Islet of Langerhans (tissue), 1 donor: ENCODE data around the gene COPB1.
A peak's percentile ranks its signal among the peaks of the same experiment; 100 is the strongest.
"Not testable (repeated sequence)": the region's sequence is repeated elsewhere in the genome, so short reads cannot be mapped to it uniquely, and the experiment has no call there.

Experiments used
- FAIRE-seq: peaks from one replicate; lab custom pipeline; 2011; peaks lifted over from hg19 to GRCh38; lab: Jason Lieb, UNC

Gene COPB1

GRCh38 chr11:14499560-14500180, at the start of gene COPB1:
Gene COPB1, minus strand, starts transcription at chr11:14499811. Its CDS starts 883 bp downstream, at chr11:14498928.
- FAIRE-seq: no peak

DNA sequence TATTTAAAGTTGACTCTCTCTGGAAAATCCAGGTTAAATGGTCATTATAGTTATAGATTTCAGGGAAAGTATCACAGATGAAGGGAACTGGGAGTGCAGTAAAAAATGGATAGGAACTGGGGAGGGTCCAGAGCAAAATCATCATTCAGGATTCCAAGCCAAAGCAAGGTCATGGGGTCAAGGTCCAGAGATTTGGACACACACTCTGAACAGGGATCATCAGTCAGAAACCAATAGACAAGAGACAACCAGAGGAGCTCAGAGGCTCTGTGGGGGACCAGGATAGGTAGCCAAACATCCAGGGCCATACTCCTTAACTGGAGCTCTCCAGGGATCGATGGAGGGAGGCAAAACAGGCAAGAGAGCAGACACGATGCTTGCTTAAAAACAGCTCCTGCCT, 47.8 kb upstream of the COPB1 start:
- no peak for FAIRE-seq

DNA sequence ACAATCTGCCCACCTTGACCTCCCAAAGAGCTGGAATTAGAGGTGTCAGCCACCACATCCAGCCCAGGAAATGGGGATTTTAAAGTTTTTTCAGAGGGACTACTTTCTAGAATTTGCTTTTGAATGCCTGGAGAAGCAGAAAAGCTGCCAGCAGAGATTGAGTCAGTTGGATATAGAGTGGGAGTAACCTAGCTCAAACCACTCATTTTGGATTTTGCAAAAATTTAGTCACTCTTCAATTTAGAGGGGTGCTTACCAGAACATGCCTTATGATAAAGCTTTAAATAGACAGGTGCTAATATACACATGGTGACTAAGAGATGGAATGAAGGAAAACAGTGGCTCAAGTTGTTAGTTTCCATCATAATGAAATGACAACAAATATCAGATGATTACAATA, 47.1 kb upstream of the COPB1 start:
- no peak for FAIRE-seq

GRCh38 chr11:14544611-14545010, 45.0 kb upstream of the COPB1 start:
- FAIRE-seq: no peak

GRCh38 chr11:14543260-14543659, 43.6 kb upstream of the COPB1 start:
- FAIRE-seq: no peak

DNA sequence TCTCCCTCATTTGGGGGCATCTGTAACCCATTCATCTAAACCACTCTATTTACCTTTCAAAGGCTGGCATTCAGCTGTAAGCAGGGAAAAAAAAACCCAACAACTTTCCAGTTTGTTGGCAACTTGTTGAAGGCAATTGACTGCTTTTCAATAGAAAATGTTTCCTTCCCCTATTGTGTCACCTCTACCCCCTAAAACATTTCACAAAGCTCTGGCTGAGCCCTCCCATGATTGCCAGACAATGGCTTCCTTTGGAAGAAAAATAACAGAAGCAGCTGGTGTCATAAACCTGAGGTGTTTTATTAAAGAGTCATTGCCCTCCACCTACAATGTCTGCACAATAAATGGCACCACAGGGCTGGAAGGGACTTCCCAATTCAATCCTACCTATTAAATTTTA, 42.7 kb upstream of the COPB1 start:
- no peak for FAIRE-seq

- no peak for FAIRE-seq
These were observed 41.8 kb upstream of the COPB1 start for GRCh38 chr11:14541192-14541947.

DNA sequence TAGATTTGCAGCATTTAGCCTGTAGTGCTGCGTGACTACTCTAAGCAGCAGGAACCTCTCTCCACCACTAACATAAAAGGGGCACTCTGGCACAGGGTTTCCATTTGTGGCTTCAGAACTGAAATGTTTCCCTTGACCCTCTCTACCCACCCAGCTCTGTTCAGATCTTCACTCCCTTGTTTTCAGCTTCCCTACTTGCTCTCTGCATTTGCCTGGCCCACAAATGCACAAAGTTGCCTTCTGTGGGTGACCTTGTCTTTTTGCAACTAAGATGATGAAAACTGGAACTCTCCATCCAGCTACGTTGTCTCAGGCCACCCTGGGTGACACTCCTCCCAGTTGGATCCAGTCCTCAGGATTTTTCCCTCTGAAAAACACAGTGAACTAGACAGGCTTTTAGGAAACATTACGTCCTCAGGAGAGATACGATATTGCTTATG, 40.4 kb upstream of the COPB1 start:
- no peak for FAIRE-seq

- FAIRE-seq: no peak
These were observed 39.4 kb upstream of the COPB1 start for GRCh38 chr11:14538926-14539554.

GRCh38 chr11:14538271-14538925, 38.8 kb upstream of the COPB1 start:
- no peak for FAIRE-seq

DNA sequence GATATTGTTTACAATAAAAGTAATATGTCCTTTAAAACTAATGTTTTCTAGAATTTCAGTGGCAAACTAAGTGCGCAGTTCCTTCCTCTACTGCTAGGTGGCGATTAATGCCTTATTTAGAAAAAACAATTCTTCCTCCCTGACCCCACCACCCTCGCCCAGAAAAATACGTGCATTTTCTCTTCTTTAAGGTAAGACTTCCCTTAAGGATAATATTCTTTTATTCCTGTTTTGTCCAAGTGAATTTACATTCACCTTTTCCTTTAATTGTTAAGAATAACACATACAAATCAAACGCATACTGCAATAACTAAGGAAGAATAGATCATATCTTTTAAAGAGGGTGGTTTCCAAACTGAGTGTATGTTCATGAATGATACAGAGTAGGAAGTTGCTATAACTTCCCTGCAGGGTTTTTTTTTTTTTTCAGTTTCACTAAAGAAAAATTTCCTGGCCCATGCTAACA, 37.6 kb upstream of the COPB1 start:
- FAIRE-seq: peak; percentile 96

DNA sequence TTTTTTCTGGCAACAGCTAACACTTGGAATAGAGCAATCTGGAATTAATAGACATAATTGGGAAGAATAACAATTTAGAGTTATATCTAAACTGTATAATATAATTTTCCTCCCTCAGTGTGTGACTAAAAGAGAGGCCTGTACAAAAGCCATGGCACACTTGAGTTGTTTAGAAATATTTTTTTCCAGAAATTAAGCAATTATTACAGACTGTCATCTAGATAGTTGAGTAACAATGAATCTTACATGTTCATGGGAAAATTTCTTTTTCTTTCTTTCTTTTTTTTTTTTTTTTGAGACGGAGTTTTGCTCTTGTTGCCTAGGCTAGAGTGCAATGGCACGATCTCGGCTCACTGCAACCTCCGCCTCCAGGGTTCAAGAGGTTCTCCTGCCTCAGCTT, 35.6 kb upstream of the COPB1 start:
- FAIRE-seq: not testable (repeated sequence)

GRCh38 chr11:14529951-14530350, 30.3 kb upstream of the COPB1 start:
- no peak for FAIRE-seq

- no peak for FAIRE-seq
These were observed 29.7 kb upstream of the COPB1 start for GRCh38 chr11:14529321-14529720.

GRCh38 chr11:14522801-14523200, 23.2 kb upstream of the COPB1 start:
- FAIRE-seq: no peak

DNA sequence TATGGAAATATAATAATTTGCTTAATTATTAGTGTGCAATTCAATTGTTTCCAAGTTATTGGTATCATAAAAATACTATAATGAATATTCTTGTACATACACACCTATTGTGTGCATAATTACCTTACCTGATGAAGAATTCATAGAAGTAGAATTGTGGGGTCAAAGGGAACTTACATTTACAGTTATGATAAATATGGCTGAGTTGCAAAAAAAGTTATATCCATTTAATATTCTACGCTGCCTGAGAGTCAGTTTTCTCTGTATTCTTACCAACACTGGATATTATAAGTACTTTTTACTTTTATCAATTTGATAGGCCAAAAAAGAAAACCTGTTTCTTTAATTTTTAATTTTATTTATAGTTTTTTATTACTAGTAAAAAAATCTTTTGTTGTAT, 22.6 kb upstream of the COPB1 start:
- no peak for FAIRE-seq

DNA sequence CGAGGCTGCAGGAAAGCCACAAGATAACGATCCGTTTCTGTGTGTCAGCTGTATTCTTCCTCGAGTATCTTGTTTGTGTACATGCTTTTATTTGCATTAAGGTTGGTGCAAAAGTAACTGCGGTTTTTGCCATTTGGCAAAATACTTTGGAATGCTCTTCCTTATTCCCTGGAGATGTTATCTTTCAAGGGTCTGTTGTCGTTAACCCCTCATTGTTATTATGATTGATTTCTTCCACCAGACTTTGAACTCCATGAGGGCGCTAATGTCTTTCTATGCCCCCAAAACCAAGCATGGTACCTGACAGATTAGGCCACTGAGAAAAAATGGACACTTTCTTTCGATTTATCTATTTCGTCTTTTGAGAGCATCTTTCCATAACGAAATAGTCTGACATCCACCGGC, 21.1 kb upstream of the COPB1 start:
- FAIRE-seq: no peak

GRCh38 chr11:14519917-14520746, 20.5 kb upstream of the COPB1 start, which contains the start of gene PSMA1:
Gene PSMA1, minus strand, starts transcription at chr11:14520386. Its CDS starts 87 bp downstream, at chr11:14520299.
- peak; percentile 38 for FAIRE-seq

GRCh38 chr11:14519597-14519916, 19.9 kb upstream of the COPB1 start:
- FAIRE-seq: no peak

DNA sequence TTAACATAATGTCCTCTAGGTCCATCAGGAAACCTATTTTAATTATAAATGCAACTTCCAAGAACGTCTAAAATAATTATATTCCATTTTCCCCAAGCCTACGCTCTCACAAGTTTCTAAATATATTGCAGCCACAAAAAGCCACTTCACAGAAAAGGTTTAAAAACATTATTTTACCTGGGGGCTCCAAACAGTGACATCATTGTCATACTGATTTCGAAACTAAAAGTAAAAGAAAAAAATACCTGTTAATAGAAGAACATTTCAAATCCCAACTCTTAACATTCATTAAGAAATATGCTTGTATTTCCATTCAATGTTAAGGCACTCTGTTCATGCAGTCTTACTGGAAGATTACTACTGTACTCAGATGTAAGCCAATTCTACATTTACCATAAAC, 19.2 kb upstream of the COPB1 start:
- FAIRE-seq: no peak

DNA sequence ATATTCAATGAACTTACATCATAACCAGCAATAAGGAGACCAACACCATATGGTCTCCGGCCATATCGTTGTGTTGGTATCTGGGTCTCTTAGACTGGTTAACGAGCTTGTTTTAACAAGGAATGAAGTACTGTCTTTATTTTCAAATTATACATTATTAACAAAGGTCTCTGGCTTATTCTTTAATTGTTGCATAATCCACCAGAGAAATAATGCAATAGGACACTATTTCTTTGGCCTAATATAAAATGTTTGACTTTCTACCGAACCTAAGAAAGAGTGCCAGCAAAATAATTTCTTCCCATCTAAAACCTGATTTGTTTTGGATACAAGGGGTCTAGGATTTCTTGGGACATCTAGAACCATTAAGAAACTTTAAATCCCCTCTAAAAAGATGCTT, 14.2 kb upstream of the COPB1 start:
- no peak for FAIRE-seq

GRCh38 chr11:14506532-14506931, 6.9 kb upstream of the COPB1 start:
- FAIRE-seq: no peak
